Endometrial microvascular endothelial cells (primary cell): ENCODE measurements around the gene HOGA1. TPM values are rescaled to one million over a fixed set of nuclear protein-coding genes. Genes with fewer than 3 reads are reported as not detected.
"Not testable (repeated sequence)": the region's sequence is repeated elsewhere in the genome, so short reads cannot be mapped to it uniquely, and the experiment has no call there.

Experiments used
- in situ Hi-C: cut with HindIII; loops from 2 replicates; pipeline ENCODE4 v1.10.0; 2017; ENCODE audit warnings: low sequenced_read_pairs, low pct_unique_long_range_greater_than_20kb; ENCODE audit errors: inconsistent ontology term
- total RNA-seq: library from RNA; depleted of rRNA; stranded (reverse); fragments of >200 nt; gene quantifications from one replicate; pipeline ENCODE4 v1.2.3, GENCODE V29; 2015; ENCODE audit errors: inconsistent ontology term

HOGA1 gene
- total RNA-seq, 1 donor from 2014 or later, result 0.37 TPM

DNA sequence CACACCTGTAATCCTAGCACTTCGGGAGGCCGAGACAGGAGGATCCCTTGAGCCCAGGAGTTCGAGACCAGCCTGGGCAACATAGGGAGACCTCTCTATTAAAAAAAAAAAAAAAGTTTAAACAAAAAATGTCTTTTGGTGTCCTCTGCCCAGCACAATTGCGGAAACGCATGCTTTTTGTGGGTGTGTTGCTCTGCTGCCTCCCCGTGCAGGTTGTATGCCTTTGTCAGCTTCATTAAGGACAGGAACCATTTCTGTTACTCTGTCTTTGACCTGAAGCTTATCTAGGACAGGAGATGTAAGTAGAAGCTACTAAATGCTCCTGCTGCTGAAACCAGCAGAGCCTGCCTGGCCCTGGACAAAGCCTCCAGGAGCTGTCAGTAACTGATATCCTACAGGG lies 32.9 kb upstream of the HOGA1 start:
- in situ Hi-C loops, result no loop called here

DNA sequence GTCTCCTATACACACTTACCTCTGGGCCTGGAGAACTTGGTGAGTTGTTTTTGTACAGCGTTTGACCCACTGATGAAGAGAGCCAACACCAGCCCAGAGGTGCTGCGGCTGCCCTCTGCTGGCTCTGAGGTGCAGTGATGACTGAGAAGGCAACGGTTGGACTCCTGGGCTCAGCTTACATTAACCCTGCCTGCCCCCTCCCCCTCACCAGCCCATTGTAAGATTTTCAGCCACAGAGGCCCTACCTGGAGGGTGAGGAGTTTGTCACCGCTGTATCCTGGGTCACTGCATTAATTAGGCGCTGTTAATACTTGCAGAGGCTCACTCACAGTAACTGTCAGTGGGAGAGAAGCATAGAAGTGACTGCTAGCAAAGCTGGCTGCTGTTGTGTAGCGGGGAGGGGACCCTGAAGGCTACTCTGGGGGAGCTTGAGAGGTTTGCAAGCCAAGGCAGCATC lies 30.6 kb upstream of the HOGA1 start:
- in situ Hi-C loops, result no loop called here

DNA sequence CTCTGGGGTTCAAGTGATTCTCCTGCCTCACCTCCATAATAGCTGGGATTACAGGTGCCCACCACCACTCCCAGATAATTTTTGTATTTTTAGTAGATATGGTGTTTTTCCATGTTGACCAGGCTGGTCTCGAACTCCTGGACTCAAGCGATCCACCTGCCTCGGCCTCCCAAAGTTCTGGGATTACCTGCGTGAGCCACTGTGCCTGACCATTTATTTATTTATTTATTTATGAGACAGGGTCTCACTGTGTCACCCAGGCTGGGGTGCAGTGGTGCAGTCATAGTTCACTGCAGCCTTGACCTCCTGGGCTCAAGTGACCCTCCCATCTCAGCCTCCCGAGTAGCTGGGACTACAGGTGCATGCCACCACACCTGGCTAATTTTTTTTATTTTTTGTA lies 29.9 kb upstream of the HOGA1 start:
- in situ Hi-C loops, result not testable (repeated sequence)

DNA sequence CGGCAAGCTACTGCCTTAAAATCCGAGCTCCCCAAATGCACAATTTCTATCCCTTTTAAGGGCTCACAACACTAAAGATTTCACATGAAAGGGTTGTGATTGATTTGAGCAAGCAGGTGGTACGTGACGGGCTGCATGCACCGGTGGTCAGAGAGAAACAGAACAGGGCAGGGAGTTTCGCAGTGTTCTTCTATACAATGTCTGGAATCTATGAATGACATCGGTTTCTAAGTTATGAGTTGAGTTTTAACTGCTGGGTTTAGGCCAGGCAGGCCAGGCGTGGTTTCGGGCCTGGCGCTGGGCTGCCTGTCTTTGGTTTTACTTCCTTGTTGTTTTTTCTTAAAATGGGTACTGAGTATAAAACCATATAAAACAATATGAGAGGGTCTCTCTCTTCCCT lies 28.6 kb upstream of the HOGA1 start:
- in situ Hi-C loops, result not testable (repeated sequence)

DNA sequence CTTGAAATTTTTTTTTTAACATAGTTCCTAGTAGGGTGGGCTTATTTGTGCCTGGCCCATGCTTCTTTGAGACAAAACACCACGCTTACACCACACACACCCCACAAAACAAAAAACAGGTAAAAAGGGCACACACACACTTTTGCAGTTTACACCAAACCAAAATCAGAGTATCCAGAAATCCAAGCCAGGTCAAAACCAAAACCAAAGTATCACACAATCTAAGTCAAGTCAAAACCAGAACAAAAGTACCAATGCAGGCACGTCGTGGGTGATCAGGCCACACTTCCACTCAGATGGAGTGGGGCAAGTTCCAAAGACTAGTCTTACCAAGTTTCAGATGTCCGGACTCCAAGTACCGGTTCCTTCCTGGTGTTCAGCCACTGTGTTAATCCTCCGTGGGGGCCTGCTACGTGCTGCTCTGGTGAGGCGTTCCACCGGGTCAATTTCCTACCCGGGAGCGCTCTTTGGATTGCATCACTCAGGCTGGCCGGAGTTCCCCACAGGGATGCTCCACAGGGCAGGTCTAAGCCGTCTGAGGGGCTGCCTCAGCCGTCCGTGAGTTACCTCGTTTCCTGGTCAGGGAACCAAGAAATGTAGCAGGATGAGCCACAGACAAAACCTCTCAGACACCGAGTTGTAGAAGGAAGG lies 23.3 kb upstream of the HOGA1 start:
- in situ Hi-C loops, result not testable (repeated sequence)

DNA sequence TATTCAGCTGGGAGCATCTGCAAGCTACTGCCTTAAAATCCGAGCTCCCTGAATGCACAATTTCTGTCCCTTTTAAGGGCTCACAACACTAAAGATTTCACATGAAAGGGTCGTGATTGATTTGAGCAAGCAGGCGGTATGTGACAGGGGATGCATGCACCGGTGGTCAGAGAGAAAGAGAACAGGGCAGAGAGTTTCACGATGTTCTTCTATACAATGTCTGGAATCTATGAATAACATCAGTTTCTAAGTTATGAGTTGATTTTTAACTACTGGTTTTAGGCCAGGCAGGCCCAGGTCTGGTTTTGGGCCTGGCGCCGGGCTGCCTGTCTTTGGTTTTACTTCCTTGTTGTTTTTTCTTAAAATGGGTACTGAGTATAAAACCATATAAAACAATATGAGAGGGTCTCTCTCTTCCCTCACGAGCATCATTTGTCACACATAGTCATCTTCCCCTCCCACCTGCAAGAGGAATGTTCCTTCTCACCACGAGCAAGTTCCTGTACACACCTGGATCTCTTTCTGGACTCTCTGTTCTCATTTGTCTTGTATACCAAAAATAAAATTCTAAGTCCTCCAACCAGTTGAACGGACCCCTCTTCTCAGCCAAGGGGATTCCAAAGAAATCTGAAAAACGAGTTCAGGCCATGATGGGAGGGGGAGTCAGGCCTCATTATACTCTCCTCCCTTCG lies 22.7 kb upstream of the HOGA1 start:
- in situ Hi-C loops, result not testable (repeated sequence)

DNA sequence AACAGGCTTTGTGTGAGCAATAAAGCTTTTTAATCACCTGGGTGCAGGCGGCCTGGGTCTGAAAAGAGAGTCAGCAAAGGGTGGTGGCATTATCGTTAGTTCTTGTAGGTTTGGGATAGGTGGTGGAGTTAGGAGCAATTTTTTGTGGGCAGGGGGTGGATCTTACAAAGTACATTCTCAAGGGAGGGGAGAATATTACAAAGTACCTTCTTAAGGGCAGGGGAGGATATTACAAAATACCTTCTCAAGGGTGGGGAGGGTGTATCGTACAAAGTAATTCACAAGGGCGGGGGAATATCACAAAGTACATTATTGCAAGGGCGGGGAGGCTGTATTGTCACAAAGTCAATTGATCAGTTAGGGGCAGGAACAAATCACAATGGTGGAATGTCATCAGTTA lies 21.9 kb upstream of the HOGA1 start:
- in situ Hi-C loops, result not testable (repeated sequence)

DNA sequence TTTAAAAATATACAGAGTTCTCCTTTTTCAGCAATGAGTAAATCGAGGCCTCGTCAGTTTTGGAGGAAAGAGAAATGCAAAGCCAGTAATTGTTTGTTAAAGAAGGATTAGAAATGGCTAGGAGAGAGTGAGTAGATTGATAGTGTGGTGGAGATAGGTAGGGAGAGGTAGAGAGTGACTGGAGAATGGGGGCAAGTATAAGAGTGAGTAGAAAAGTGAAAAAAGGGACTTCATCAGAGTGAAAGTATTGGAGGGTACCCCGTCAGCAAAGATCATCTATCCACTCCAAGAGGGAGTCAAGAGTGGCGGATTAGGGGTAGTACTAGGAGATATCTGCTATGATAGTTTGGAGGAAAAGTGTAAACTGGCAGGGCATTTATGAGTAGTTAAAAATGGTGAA lies 20.9 kb upstream of the HOGA1 start:
- in situ Hi-C loops, result no loop called here

DNA sequence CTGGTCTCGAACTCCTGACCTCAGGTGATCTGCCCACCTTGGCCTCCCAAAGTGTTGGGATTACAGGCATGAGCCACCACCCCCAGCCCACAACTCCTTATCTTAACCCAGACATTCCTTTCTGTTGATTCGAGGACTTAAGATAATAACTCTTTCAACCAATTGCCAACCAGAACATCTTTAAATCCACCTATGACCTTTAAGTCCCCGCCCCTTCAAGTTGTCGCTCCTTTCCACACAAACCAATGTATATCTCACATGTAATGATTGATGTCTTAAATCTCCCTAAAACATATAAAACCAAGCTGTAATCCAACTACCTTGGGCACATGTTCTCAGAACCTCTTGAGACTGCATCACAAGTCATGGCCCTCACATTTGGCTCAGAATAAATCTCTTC lies 19.4 kb upstream of the HOGA1 start:
- in situ Hi-C loops, result no loop called here

DNA sequence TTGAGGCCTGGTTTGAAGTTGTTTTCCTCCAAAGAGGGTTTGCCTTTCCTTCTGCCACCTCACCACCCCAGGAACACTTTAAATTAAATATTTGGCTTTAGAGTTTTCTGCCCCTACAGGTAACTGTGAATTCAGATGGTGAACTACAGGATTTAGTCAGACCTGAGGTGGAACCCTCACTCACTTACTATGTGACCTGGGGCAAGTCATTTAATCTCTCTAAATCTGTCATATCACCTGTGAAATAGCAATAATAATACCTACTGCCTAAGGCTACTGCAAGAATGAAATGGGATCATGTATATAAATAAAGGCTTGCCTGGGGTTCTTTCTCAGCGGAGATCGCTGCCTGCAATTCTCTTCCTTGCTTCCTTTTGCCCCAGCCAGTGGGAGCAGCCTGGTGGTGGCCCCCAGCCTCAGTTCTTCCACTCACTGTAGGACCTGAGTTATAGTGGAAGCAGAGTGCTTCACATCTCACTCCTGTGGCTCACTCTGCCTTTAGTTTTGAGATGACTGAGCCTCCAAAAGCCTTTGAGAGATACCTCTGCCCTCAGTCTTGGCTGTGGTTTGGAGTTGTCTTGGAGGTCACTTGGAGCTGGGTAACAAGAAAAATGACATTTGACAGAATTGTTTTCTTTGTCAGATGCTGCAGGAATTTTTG lies 17.7 kb upstream of the HOGA1 start:
- in situ Hi-C loops, result no loop called here

DNA sequence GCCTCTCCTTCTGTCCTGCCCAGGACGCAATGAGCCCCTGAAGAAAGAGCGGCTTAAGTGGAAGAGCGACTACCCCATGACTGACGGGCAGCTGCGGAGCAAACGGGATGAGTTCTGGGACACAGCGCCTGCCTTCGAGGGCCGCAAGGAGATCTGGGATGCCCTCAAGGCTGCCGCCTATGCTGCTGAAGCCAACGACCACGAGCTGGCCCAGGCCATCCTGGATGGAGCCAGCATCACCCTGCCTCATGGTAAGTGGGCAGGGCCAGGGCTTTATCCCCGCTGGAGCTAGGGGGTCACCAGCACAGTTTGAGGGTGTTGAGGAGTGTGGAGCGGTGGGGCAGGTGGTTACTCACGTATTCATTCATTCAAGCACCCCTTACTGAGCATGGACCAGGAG lies 16.3 kb upstream of the HOGA1 start:
- in situ Hi-C loops, result no loop called here

DNA sequence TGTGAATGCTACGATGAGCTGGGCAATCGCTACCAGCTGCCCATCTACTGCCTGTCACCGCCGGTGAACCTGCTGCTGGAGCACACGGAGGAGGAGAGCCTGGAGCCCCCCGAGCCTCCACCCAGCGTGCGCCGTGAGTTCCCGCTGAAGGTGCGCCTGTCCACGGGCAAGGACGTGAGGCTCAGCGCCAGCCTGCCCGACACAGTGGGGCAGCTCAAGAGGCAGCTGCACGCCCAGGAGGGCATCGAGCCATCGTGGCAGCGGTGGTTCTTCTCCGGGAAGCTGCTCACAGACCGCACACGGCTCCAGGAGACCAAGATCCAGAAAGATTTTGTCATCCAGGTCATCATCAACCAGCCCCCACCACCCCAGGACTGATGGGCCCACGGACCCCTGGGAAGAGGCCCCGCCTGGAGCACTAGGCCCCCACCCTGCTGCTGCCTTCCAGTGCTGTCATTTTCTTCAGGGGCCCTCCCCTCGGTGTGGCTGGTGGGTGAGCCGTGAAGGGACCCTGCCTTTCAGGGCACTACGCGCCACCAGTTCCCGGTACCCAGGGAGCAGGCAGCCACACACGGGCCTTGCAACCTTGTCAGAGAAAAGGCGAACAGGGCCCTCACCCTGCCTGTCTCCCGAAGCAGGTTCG lies 13.9 kb upstream of the HOGA1 start:
- in situ Hi-C loops, result no loop called here

DNA sequence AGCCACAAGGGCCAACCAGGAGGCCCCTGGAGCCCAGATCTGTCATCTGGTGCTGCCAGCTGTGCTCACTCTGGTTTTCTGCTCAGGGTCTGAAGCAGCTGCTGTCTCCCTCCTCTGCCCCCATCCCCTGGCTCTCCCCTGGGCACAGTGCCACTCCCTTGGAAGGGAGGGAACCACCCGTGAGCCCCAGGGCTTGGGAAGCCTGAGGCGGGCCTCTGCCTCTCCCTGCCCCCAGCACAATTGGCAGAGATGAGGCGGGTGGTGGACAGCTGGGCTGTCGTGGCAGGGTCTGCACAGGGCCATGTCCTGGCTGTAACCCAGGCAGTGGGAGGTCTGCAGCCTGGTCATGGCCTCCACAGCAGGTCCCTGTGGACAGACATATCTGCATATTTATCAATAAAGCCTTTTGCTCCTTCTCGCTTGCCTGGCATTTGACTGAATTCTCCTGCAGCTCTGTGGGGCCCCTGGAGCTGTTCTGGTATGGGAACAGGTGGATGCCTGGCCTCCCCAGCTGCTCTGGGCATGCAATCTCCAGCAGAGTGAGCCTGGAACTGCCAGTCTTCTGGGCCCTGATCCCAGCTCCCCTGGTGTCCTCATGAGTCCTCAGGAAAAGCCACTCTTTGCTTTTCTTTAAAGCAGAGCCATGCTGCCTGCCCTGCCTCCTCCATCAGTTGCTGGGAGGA lies 13.3 kb upstream of the HOGA1 start:
- in situ Hi-C loops, result no loop called here

DNA sequence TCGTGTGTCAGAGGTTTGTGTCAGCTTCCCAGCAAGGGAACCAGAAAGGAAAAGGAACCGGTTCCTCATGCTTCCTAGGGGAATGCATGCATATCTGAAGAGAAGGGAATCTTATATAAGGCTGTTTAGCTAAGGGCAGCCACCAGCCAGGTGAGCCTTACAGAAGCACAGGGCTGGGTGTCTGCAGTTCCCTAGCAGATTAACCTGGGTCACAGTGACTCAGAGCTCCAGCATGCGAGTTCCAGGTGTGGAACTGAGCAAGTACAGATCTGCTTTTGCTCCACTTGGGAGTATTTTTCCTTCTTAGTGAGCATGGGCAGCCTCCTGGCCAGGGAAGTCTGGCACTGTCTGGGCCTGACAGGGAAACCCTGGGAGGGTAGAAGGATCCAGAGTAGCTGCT lies 12.6 kb upstream of the HOGA1 start:
- in situ Hi-C loops, result no loop called here

DNA sequence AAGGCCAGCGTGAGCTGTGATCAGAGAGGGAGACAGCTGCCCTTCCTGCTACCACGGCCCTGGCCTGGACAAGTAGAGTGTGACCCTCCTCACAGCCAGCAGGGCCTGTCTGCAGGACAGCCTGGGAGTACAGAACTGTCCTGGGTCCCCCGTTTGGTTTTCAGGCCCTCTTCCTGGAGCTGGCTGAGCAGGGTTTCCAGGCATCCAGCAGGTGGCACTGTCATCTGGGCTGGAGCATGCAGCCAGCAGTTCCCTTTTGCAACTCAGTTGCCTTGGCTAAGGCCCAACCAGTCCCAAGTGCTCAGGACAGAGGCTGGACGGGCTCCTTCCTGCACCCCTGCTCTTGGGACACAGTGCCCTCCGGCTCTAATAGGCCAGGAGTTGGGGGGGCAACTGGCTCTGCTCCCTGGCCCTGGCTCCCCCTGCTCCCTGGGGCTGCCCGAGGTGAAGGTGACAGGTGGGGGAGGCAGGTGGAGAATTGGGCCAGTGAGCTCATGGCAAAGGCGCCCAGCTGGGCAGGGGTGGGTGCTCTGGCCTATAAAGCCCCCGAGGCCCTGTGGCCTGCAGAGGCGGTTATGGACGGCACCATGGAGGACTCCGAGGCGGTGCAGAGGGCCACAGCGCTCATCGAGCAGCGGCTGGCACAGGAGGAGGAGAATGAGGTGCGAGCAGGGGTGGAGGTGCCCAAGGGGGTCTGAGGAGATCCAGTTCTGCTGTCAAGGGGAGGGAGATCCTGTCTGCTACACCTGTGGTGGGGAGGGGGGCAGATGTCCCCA lies 11.8 kb upstream of the HOGA1 start, which contains the start of gene ANKRD2:
TSS of gene ANKRD2 (plus strand) at position 566 of the 776 bp plus-strand sequence. CDS start at position 576, 10 bp downstream.
- in situ Hi-C loops, result no loop called here

DNA sequence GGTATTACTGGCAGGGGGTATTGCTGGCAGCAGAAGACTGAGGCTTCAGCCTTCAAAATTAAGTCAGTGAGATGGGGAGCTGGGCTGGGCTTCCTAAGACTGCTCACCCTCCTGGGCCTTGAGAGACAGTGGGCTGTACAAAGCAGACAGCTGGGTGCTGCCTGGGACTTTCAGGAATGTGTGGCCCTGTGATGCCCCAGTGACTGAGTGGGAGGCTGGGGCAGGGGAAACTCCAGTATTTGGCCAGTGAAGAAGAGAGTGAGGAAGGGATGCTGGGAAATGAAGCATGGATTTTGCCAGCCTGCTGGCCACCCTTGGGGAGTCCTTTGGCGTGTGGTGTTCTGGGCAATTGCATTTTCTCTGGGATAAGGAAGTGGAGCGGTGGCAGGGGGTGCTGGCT lies 11.2 kb upstream of the HOGA1 start:
- in situ Hi-C loops, result no loop called here

DNA sequence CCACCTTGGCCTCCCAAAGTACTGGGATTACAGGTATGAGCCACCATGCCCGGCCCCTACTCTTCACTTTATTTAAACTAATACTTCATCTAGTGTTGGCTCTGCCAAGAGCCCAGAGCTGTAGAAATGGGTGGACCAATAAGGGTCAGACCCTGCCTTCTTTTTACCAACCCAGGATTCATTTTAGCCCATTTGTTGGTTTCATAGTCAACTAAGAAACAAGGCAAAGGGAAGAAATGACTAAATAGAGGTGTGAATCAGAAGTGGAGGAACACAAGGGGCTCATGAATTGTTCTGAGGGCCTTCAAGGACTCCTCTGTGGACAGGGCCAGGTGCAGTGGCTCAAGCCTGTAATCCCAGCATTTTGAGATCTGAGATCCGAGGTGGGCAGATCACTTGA lies 10.5 kb upstream of the HOGA1 start:
- in situ Hi-C loops, result no loop called here

DNA sequence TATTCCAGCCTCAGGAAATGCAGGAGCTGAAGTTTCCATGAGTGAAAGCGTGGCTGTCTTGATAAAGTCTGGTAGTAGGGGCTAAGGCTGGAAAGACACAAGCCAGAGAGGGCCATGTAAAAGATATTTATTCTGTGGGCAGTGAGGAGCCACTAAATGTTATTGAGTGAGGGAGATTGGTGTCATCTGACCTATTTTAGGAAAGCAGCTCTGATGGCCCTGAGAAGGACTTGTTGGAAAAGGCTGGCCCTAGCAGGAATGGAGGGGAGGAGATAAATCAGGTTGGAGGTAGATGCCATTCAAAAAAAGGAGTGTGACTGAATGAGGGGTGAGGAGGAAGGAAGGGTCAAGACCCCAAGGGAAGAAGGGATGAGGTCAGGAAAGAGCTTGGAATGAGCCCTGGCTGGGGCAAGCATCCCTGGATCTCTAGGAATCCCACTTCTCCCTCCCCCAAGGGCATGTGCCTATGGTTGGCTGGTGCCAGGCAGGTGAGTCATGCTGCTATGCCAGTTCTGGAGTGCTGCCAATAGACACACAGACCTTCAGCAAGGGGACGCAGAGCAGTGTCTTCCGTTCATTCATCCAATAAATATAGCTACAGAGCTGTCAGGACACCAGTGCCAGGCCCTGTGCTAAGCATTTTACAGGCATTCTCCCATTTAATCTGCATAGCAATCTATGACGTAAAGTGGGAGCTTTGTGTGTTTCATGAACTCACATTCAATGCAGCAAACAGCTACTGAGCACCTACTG lies 9.6 kb upstream of the HOGA1 start:
- in situ Hi-C loops, result no loop called here
